Activated CD8-positive, alpha-beta memory T cell treated with anti-CD3 and anti-CD28 coated beads, Interleukin-2, amount 50 U/mL, for 24 hours (primary cell): ENCODE data around the gene ABL1.

Experiments
- DNase-seq: peaks from one replicate; pipeline ENCODE4 v3.0.0-alpha.2; 2020; ENCODE audit errors: extremely low read depth

Gene ABL1

GRCh38 chr9:130849356-130849755 lies 14.3 kb downstream of the ABL1 start:
- no peak for DNase-seq

- DNase-seq = no peak
Observed at GRCh38 chr9:130852801-130853200, 17.7 kb downstream of the ABL1 start.

- DNase-seq = no peak
Observed at GRCh38 chr9:130854092-130854491, 19.0 kb downstream of the ABL1 start.

- no peak for DNase-seq
Observed at GRCh38 chr9:130854835-130855234, 19.8 kb downstream of the ABL1 start.

- no peak for DNase-seq
Observed at GRCh38 chr9:130856474-130856873, 21.4 kb downstream of the ABL1 start.

- DNase-seq = no peak
Observed at GRCh38 chr9:130857864-130858738, 23.0 kb downstream of the ABL1 start.

- DNase-seq = no peak
Observed at GRCh38 chr9:130858739-130859705, 24.0 kb downstream of the ABL1 start.

GRCh38 chr9:130860458-130861316 lies 25.6 kb downstream of the ABL1 start:
- no peak for DNase-seq

GRCh38 chr9:130861372-130862180 lies 26.5 kb downstream of the ABL1 start:
- DNase-seq = no peak

- no peak for DNase-seq
Observed at GRCh38 chr9:130862217-130862616, 27.2 kb downstream of the ABL1 start.

GRCh38 chr9:130862747-130863146 lies 27.7 kb downstream of the ABL1 start:
- DNase-seq = no peak

- DNase-seq = no peak
Observed at GRCh38 chr9:130864541-130864940, 29.5 kb downstream of the ABL1 start.

- DNase-seq = no peak
Observed at GRCh38 chr9:130865921-130866320, 30.9 kb downstream of the ABL1 start.

- peak; percentile 7 for DNase-seq
Observed at GRCh38 chr9:130866474-130866965, 31.5 kb downstream of the ABL1 start.

- DNase-seq = no peak
Observed at GRCh38 chr9:130867556-130867955, 32.5 kb downstream of the ABL1 start.

GRCh38 chr9:130868230-130868629 lies 33.2 kb downstream of the ABL1 start:
- DNase-seq = no peak

GRCh38 chr9:130869250-130869649 lies 34.2 kb downstream of the ABL1 start:
- no peak for DNase-seq

GRCh38 chr9:130870491-130871381 lies 35.7 kb downstream of the ABL1 start:
- DNase-seq = no peak

GRCh38 chr9:130871395-130872062 lies 36.5 kb downstream of the ABL1 start:
- DNase-seq = no peak
